ENCODE measurements around the gene SLC9A5. TPM values are rescaled to one million over a fixed set of nuclear protein-coding genes. Genes with fewer than 3 reads are reported as not detected.

The SLC9A5 gene
- polyA plus RNA-seq, 2 of the 4 experiments (the other 2 are of a cell fraction), result 0.83 to 2.5 TPM

GRCh38 chr16:67202956-67203493 lies 45.8 kb upstream of the SLC9A5 start (continued):
- no peak for TF ChIP-seq ZC3H11A (IDR thresholded peaks at IDR 0.05)

- Histone ChIP-seq H3K9me3 (no peaks in the 10 kb centered on the region), H3K4me2 (no peak overlapping the region), H3K27ac (no peak overlapping the region), H3K4me3 (no peak overlapping the region), H3K4me1 (peaks cover 20% of the 10 kb centered on the region)
- TF ChIP-seq FOSL2 (IDR thresholded peaks at IDR 0.05), result no peak
- no peak for TF ChIP-seq FOSL2 (CRISPR knock-in tag; IDR thresholded peaks at IDR 0.05)
- no peak for TF ChIP-seq ESRRA (IDR thresholded peaks at IDR 0.05; ENCODE audit: borderline replicate concordance, low read length)
- no peak for TF ChIP-seq TP53 (CRISPR knock-in tag; IDR thresholded peaks at IDR 0.05)
- ChIA-PET POLR2A (no interaction called here), CTCF (interaction anchor here (1.3 to 2.0 kb wide), 3 partner anchors 9 to 13 kb away, joined by 4 to 7 read pairs (median 4); no protein-coding TSS in a partner anchor)
- ATAC-seq (no peak), FAIRE-seq (no peak), DNase-seq (ENCODE audit: low read depth in 1 of 2, low spot score in 1 of 2) (no peak)
- 100% methylated on average over 1 of the region's 4 CpGs for WGBS (ENCODE audit: missing lambda C conversion rate)
These were observed 44.7 kb upstream of the SLC9A5 start for GRCh38 chr16:67204076-67204475.

- peak overlapping the region; percentile 28 to 73; a peak in 2 of 6 replicates for H3K27ac ChIP-seq
- 90% methylated on average over 8 of the region's 8 CpGs for WGBS (ENCODE audit: missing lambda C conversion rate)
- TF ChIP-seq RCOR1 (IDR thresholded peaks at IDR 0.05; ENCODE audit: low read depth, low read length) (no peak), ZSCAN20 (CRISPR knock-in tag; IDR thresholded peaks at IDR 0.05) (no peak), ATOH8 (CRISPR knock-in tag; IDR thresholded peaks at IDR 0.05; ENCODE audit: low read depth) (no peak), ELK1 (IDR thresholded peaks at IDR 0.05; ENCODE audit: low read depth, low read length) (no peak), HES2 (IDR thresholded peaks at IDR 0.05) (no peak), ESRRA (IDR thresholded peaks at IDR 0.05; ENCODE audit: borderline replicate concordance, low read length) (no peak), HEYL (CRISPR knock-in tag; IDR thresholded peaks at IDR 0.05) (no peak), PHF8 (IDR thresholded peaks at IDR 0.05; ENCODE audit: borderline replicate concordance, low read depth) (no peak), CBX8 (IDR thresholded peaks at IDR 0.05) (no peak), FOXS1 (CRISPR knock-in tag; IDR thresholded peaks at IDR 0.05) (no peak), BHLHE40 (IDR thresholded peaks at IDR 0.05; ENCODE audit: low read depth, low read length) (no peak), FOSB (CRISPR knock-in tag; IDR thresholded peaks at IDR 0.05) (no peak)
- no peak for FAIRE-seq
- no peak for DNase-seq (ENCODE audit: low read depth in 1 of 2, low spot score in 1 of 2)
- ChIA-PET CTCF (interaction anchor here (0.6 to 10.5 kb wide), 5 partner anchors 8 to 877 kb away, joined by 3 to 105 read pairs (median 5); partner anchors contain the start of genes E2F4 and ELMO3), POLR2A (interaction anchor here (1.2 kb wide), 1 partner anchor 20 kb away, joined by 3 read pairs; the partner anchor contains the start of gene TMEM208)
- peaks cover 20% of the 10 kb centered on the region for H3K4me1 ChIP-seq
- no peak for ATAC-seq
- H3K4me3 ChIP-seq, result no peak overlapping the region
- H3K4me2 ChIP-seq, result no peak overlapping the region
- no peaks in the 10 kb centered on the region for H3K9me3 ChIP-seq
These were observed 42.5 kb upstream of the SLC9A5 start for GRCh38 chr16:67206129-67206837.

- H3K9me3 ChIP-seq, result no peaks in the 10 kb centered on the region
- FAIRE-seq (no peak), ATAC-seq (no peak; a peak in 1 of 6 replicates), DNase-seq (ENCODE audit: low read depth in 1 of 2, low spot score in 1 of 2) (no peak)
- peaks cover 20% of the 10 kb centered on the region for H3K4me1 ChIP-seq
- WGBS (ENCODE audit: missing lambda C conversion rate), result 100% methylated on average over 3 of the region's 3 CpGs
- TF ChIP-seq NFE2L2 (conservative IDR thresholded peaks at IDR 0.05; ENCODE audit: low read length), result no peak
- no peak for TF ChIP-seq EHMT2 (IDR thresholded peaks at IDR 0.05; ENCODE audit: low read depth)
- TF ChIP-seq ZFP36 (IDR thresholded peaks at IDR 0.05; ENCODE audit: borderline replicate concordance, partially characterized antibody), result no peak
- TF ChIP-seq ATOH8 (CRISPR knock-in tag; IDR thresholded peaks at IDR 0.05; ENCODE audit: low read depth), result no peak
- TF ChIP-seq HOXA7 (CRISPR knock-in tag; IDR thresholded peaks at IDR 0.05), result no peak
- TF ChIP-seq MYC (IDR thresholded peaks at IDR 0.05; ENCODE audit: borderline replicate concordance, low read length), result no peak
- peak overlapping the region; percentile 38 to 73; a peak in 3 of 6 replicates for H3K27ac ChIP-seq
- no peak overlapping the region; the same call in 2 of the 3 replicates for H3K4me2 ChIP-seq
- H3K4me3 ChIP-seq, result no peak overlapping the region
- ChIA-PET CTCF (interaction anchor here (1.3 to 10.5 kb wide), 4 partner anchors 8 to 253 kb away, joined by 3 to 105 read pairs (median 7); partner anchors contain the start of genes E2F4 and ELMO3), POLR2A (interaction anchor here (0.9 to 1.4 kb wide), 3 partner anchors 10 to 20 kb away, joined by 3 to 5 read pairs (median 3); partner anchors contain the start of gene TMEM208)
These were observed 41.9 kb upstream of the SLC9A5 start for GRCh38 chr16:67206838-67207248.
